ENCODE measurements around the gene TGFBR3.

TGFBR3 gene

DNA sequence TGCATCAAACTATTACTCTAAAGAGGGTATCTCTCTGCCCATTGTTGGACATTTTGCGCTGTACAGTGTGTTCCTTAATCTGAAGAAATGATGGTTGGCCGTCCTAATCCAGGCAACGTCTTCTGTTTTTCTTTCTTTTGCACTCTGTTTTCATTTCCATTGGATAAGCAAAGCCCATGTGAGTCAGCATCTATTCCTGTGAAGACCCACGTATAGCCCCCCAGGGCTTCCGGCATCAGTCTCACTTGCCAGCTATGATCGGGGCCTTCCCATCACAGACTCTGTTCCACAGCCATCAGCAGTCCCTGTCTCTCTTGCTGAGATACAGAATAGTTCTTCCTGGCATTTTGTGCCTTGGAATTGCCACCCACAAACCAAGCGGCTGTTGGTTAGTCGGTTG lies 34.0 kb upstream of the TGFBR3 start:
- TF ChIP-seq, protein P1, sequence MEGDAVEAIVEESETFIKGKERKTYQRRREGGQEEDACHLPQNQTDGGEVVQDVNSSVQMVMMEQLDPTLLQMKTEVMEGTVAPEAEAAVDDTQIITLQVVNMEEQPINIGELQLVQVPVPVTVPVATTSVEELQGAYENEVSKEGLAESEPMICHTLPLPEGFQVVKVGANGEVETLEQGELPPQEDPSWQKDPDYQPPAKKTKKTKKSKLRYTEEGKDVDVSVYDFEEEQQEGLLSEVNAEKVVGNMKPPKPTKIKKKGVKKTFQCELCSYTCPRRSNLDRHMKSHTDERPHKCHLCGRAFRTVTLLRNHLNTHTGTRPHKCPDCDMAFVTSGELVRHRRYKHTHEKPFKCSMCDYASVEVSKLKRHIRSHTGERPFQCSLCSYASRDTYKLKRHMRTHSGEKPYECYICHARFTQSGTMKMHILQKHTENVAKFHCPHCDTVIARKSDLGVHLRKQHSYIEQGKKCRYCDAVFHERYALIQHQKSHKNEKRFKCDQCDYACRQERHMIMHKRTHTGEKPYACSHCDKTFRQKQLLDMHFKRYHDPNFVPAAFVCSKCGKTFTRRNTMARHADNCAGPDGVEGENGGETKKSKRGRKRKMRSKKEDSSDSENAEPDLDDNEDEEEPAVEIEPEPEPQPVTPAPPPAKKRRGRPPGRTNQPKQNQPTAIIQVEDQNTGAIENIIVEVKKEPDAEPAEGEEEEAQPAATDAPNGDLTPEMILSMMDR (IDR thresholded peaks at IDR 0.05; ENCODE audit: low read depth, low read length, missing control alignments) = no peak
- H3K27me3 ChIP-seq (replicated peaks) = no peaks in the 10 kb centered on the region
- H3K27ac ChIP-seq = no peak overlapping the region
- H3K4me3 ChIP-seq (ENCODE audit: low read depth, low read length) = no peak overlapping the region
- peak; percentile 39 for DNase-seq
- no peaks in the 10 kb centered on the region for H3K36me3 ChIP-seq (replicated peaks)
- in situ Hi-C loops (cut with HindIII; ENCODE audit: low pct_ligation_motif_present, low sequenced_read_pairs) = no loop called here

DNA sequence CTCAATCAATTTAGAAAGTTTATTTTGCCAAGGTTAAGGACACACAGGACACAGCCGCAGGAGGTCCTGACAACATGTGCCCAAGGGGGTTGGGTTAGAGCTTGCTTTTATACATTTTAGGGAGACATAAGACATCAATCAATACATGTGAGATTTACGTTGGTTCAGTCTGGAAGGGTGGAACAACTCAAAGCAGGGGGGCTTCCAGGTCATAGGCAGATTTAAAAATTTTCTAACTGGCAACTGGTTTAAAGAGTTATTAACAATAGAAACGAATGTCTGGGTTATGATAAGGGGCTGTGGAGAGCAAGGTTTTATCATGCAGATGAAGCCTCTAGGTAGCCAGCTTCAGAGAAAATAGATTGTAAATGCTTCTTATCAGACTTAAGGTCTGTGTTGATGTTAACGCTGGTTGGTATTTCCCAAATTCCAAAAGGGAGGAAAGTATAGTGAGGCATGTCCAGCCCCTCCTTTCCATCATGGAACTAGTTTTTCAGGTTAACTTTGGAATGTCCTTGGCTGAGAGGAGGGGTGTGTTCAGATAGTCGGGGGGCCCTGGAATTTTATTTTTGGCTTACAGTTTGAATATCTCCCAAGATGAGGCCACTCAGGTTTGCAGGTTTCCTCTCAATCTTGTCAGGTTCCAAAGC lies 31.0 kb upstream of the TGFBR3 start:
- DNase-seq = no peak
- Histone ChIP-seq H3K27ac (no peak overlapping the region), H3K36me3 (replicated peaks) (no peaks in the 10 kb centered on the region), H3K27me3 (replicated peaks) (no peaks in the 10 kb centered on the region), H3K4me3 (ENCODE audit: low read depth, low read length) (no peak overlapping the region)
- in situ Hi-C loops (cut with HindIII; ENCODE audit: low pct_ligation_motif_present, low sequenced_read_pairs) = no loop called here
- TF ChIP-seq, protein P1 (IDR thresholded peaks at IDR 0.05; ENCODE audit: low read depth, low read length, missing control alignments) = no peak

DNA sequence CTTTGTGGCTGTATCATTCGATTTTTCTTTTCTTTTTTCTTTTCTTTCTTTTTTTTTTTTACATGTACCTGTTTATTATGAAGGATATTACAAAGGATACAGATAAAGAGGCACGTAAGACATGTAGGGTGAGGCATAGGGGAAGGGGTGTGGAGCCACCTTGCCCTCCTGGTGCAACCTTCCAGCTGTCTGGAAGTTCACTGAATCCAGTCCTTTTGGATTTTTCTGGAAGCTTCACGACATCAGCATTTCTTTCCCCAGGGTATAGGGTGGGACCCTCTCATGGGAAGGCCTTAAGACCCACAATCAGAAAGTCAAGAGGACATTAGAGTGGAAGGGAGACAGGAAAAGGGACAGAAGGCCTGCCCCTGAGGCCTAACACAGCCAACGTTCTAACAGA lies 30.1 kb upstream of the TGFBR3 start:
- Histone ChIP-seq H3K4me3 (ENCODE audit: low read depth, low read length) (no peak overlapping the region), H3K36me3 (replicated peaks) (no peaks in the 10 kb centered on the region), H3K27me3 (replicated peaks) (no peaks in the 10 kb centered on the region), H3K27ac (no peak overlapping the region)
- no peak for DNase-seq
- in situ Hi-C loops (cut with HindIII; ENCODE audit: low pct_ligation_motif_present, low sequenced_read_pairs) = no loop called here
- TF ChIP-seq, protein P1 (IDR thresholded peaks at IDR 0.05; ENCODE audit: low read depth, low read length, missing control alignments) = no peak

DNA sequence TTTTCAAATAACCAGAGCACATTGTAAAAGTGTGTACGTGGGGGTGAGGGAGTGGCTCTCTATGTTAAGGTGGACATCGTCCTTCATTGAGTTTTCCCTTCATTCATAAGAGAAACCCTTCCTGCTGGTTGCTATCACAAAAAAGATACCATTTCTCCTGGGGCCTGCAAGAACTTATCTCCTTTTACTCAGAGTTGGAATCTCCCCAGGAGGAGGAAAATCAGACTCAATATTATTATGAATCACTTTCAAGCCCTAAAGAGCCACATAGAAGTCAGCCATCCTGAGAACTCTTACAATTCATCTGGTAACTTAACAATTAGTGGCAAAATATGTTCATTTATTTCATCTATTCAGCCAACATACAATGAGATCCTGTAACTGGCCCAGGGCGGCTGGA lies 27.1 kb upstream of the TGFBR3 start:
- in situ Hi-C loops (cut with HindIII; ENCODE audit: low pct_ligation_motif_present, low sequenced_read_pairs) = no loop called here
- TF ChIP-seq, protein P1 (IDR thresholded peaks at IDR 0.05; ENCODE audit: low read depth, low read length, missing control alignments) = no peak
- Histone ChIP-seq H3K4me3 (ENCODE audit: low read depth, low read length) (no peak overlapping the region), H3K27me3 (replicated peaks) (no peaks in the 10 kb centered on the region), H3K27ac (peak overlapping the region; percentile 31), H3K36me3 (replicated peaks) (no peaks in the 10 kb centered on the region)
- peak; percentile 41 for DNase-seq

DNA sequence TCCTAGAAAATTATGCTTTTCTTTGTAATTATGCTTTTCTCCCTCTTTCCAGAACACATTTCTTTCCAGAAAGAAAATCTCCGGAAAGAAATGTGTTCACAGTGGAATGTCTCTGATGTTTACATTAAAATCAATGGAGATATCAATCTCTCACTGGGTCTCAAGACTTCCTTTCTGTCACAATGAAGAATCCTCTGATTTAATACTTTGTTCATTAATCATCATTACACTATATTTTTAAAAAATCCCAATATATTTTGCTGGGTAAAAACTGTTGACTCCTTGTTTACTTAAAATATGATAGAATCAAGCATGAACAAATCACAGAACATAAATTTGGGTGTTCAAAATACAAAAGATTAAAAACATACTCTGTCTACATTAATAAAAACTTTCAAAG lies 26.3 kb upstream of the TGFBR3 start:
- Histone ChIP-seq H3K4me3 (ENCODE audit: low read depth, low read length) (no peak overlapping the region), H3K27ac (peak overlapping the region; percentile 31), H3K36me3 (replicated peaks) (no peaks in the 10 kb centered on the region), H3K27me3 (replicated peaks) (no peaks in the 10 kb centered on the region)
- no peak for DNase-seq
- in situ Hi-C loops (cut with HindIII; ENCODE audit: low pct_ligation_motif_present, low sequenced_read_pairs) = no loop called here
- TF ChIP-seq, protein P1 (IDR thresholded peaks at IDR 0.05; ENCODE audit: low read depth, low read length, missing control alignments) = no peak

DNA sequence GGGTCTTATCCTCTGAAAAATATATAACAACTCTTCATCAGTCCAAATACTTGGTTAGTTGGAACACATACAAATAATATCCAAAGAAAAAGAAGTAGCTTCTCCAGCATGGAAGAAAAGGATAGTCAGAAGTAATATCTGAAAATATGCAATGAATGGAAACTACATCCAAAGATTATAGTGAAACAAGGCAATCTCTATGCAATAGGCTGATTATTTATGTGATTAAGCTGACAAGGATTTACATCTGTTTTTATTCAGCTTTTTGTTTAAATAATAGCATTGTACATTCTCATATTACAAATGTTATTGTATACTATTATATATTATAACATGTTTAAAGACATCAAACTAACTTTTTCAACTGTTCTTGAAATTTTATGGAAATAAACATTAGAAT lies 15.3 kb upstream of the TGFBR3 start:
- in situ Hi-C loops (cut with HindIII; ENCODE audit: low pct_ligation_motif_present, low sequenced_read_pairs) = no loop called here
- Histone ChIP-seq H3K36me3 (replicated peaks) (no peaks in the 10 kb centered on the region), H3K27ac (no peak overlapping the region), H3K4me3 (ENCODE audit: low read depth, low read length) (no peak overlapping the region), H3K27me3 (replicated peaks) (no peaks in the 10 kb centered on the region)
- TF ChIP-seq, protein P1 (IDR thresholded peaks at IDR 0.05; ENCODE audit: low read depth, low read length, missing control alignments) = no peak
- no peak for DNase-seq
